A549 (cell line): ENCODE measurements around the gene CTBP2. TPM values are rescaled to one million over a fixed set of nuclear protein-coding genes. Genes with fewer than 3 reads are reported as not detected.

ENCODE experiments used
- ATAC-seq, 2 experiments: fragments of 200-7000 bp in 1 of 2; fragments of >200 bp in 1 of 2; cut with Nextera tagmentation in 1 of 2; cut with Tn5 transposase in 1 of 2; 3 replicates each; pipeline versions ENCODE4 v1.8.0 to v1.9.1; 2018 to 2020; ENCODE audit warnings: mild to moderate bottlenecking in 1 of 2, moderate library complexity in 1 of 2
- CTCF ChIA-PET: fragments of 300-600 bp; sonication (Branson Sonifier 250); formaldehyde crosslinking; extraction: SDS; loops from one replicate; lab custom pipeline; 2021; ENCODE audit warnings: antibody characterized with exemption, inconsistent platforms; lab: Yijun Ruan, JAX
- POLR2A ChIA-PET: fragments of 350-600 bp; formaldehyde crosslinking; extraction: SDS; loops from one replicate; lab custom pipeline; 2021; ENCODE audit warnings: antibody characterized with exemption, inconsistent platforms; lab: Yijun Ruan, JAX
- DNase-seq, 2 experiments: peaks; one replicate each; pipeline versions ENCODE4 v3.0.0 to v3.0.0-alpha.2; 2011 to 2016; ENCODE audit warnings: low read depth in 1 of 2, low spot score in 1 of 2
- FAIRE-seq: peaks from 2 replicates; lab custom pipeline; 2011; peaks lifted over from hg19 to GRCh38; lab: Jason Lieb, UNC
- H3K27ac ChIP-seq, 2 experiments: fragments of >200 bp; sonication (Bioruptor Twin); formaldehyde crosslinking; 3 replicates each; pipeline ENCODE4 v1.5.1; 2016 to 2017
- H3K4me1 ChIP-seq: fragments of >200 bp; sonication (Bioruptor Twin); formaldehyde crosslinking; 3 replicates; pipeline ENCODE4 v1.6.1; 2016
- H3K4me2 ChIP-seq: fragments of >200 bp; sonication (Bioruptor Twin); formaldehyde crosslinking; 3 replicates; pipeline ENCODE4 v1.6.1; 2016
- H3K4me3 ChIP-seq: fragments of >200 bp; sonication (Bioruptor Twin); formaldehyde crosslinking; 3 replicates; pipeline ENCODE4 v1.5.1; 2016
- H3K9me3 ChIP-seq: fragments of >200 bp; sonication (Bioruptor Twin); formaldehyde crosslinking; 3 replicates; pipeline ENCODE4 v1.6.1; 2016
- ATOH8 ChIP-seq: fragments of 250-450 bp; sonication (Bioruptor Pico); IDR thresholded peaks from 2 replicates; pipeline ENCODE4 v1.5.0; 2020; ENCODE audit warnings: low read depth, mild to moderate bottlenecking, moderate library complexity
- BHLHE40 ChIP-seq: IDR thresholded peaks from 2 replicates; pipeline ENCODE4 v1.6.1; 2012; ENCODE audit warnings: low read depth, low read length, inconsistent platforms
- CBX8 ChIP-seq: fragments of 200-600 bp; sonication (generic); IDR thresholded peaks from 2 replicates; pipeline ENCODE4 v1.6.1; 2016
- CHD4 ChIP-seq: fragments of 200-600 bp; sonication (generic); IDR thresholded peaks from 2 replicates; pipeline ENCODE4 v1.6.1; 2016; ENCODE audit warnings: antibody characterized with exemption, mild to moderate bottlenecking, borderline replicate concordance
- CTCF ChIP-seq: fragments of >200 bp; sonication (Bioruptor Twin); formaldehyde crosslinking; IDR thresholded peaks from 3 replicates; pipeline ENCODE4 v1.5.1; 2016
- E2F6 ChIP-seq: IDR thresholded peaks from 2 replicates; pipeline ENCODE4 v1.6.1; 2012; ENCODE audit warnings: low read depth, borderline replicate concordance
- ESRRA ChIP-seq: fragments of 150-350 bp; IDR thresholded peaks from 2 replicates; pipeline ENCODE4 v1.6.1; 2014; ENCODE audit warnings: mild to moderate bottlenecking, low read length, borderline replicate concordance
- FOSB ChIP-seq: fragments of 250-450 bp; sonication (Bioruptor Pico); IDR thresholded peaks from 2 replicates; pipeline ENCODE4 v1.5.0; 2020; ENCODE audit warnings: mild to moderate bottlenecking, moderate library complexity
- FOXS1 ChIP-seq: fragments of 250-450 bp; sonication (Bioruptor Pico); IDR thresholded peaks from 2 replicates; pipeline ENCODE4 v1.5.0; 2020; ENCODE audit warnings: mild to moderate bottlenecking, moderate library complexity
- GATA3 ChIP-seq: IDR thresholded peaks from 2 replicates; pipeline ENCODE4 v1.6.1; 2012; ENCODE audit warnings: borderline replicate concordance
- HEYL ChIP-seq: fragments of 250-450 bp; sonication (Bioruptor Pico); IDR thresholded peaks from 2 replicates; pipeline ENCODE4 v1.8.0; 2021; ENCODE audit warnings: mild to moderate bottlenecking, moderate library complexity
- HMGXB4 ChIP-seq: fragments of 250-450 bp; sonication (Bioruptor Pico); IDR thresholded peaks from 2 replicates; pipeline ENCODE4 v1.5.0; 2021; ENCODE audit warnings: mild to moderate bottlenecking, moderate library complexity, borderline replicate concordance
- HOXA7 ChIP-seq: fragments of 250-450 bp; sonication (Bioruptor Pico); IDR thresholded peaks from 2 replicates; pipeline ENCODE4 v1.5.0; 2020; ENCODE audit warnings: mild to moderate bottlenecking, moderate library complexity
- HOXB5 ChIP-seq: fragments of 250-450 bp; sonication (Bioruptor Pico); IDR thresholded peaks from 2 replicates; pipeline ENCODE4 v1.5.0; 2020; ENCODE audit warnings: mild to moderate bottlenecking, moderate library complexity
- JUNB ChIP-seq: fragments of >200 bp; sonication (Bioruptor Twin); formaldehyde crosslinking; IDR thresholded peaks from 2 replicates; pipeline ENCODE4 v1.6.1; 2016
- MAZ ChIP-seq: fragments of 150-350 bp; IDR thresholded peaks from 2 replicates; pipeline ENCODE4 v1.6.1; 2014; ENCODE audit warnings: antibody characterized with exemption, low read depth, low read length, borderline replicate concordance
- NFE2L2 ChIP-seq: fragments of 150-350 bp; conservative IDR thresholded peaks from 2 replicates; pipeline ENCODE4 v1.6.1; 2014; ENCODE audit warnings: low read length
- POLR2A ChIP-seq: IDR thresholded peaks from 2 replicates; pipeline ENCODE4 v1.6.1; 2012; ENCODE audit warnings: mild to moderate bottlenecking, low read length
- POLR2AphosphoS2 ChIP-seq: conservative IDR thresholded peaks from 2 replicates; pipeline ENCODE4 v1.6.1; 2012; ENCODE audit warnings: low read length, improper control_type of control experiment, inconsistent platforms
- RFX5 ChIP-seq: fragments of 450-650 bp; IDR thresholded peaks from 2 replicates; pipeline ENCODE4 v1.7.1; 2014; ENCODE audit warnings: antibody characterized with exemption, mild to moderate bottlenecking, moderate library complexity
- RNF2 ChIP-seq: fragments of 200-600 bp; sonication (generic); IDR thresholded peaks from 2 replicates; pipeline ENCODE4 v1.6.1; 2016; ENCODE audit warnings: low read depth, mild to moderate bottlenecking, antibody characterized with exemption, moderate library complexity, borderline replicate concordance
- SREBF2 ChIP-seq: fragments of 450-650 bp; IDR thresholded peaks from 2 replicates; pipeline ENCODE4 v1.6.1; 2014; ENCODE audit warnings: mild to moderate bottlenecking, moderate library complexity
- WGBS: methylation state at CpG from one replicate; pipeline ENCODE4 v1.1.6; 2017; ENCODE audit errors: missing lambda C conversion rate; 5-methylcytosine and 5-hydroxymethylcytosine counted together
- polyA plus RNA-seq, 4 experiments: library from polyadenylated mRNA; depleted of rRNA in 3 of 4; stranded (reverse); fragments of >200 nt; fragmentation: RNase III in 1 of 4; extraction: RNeasy Plus Mini Kit Qiagen cat#74134 plus additional on column Dnase treatment in 1 of 4; gene quantifications; 2 replicates in 3 of 4; 3 replicates in 1 of 4; pipeline ENCODE4 v1.2.3, GENCODE V29; 2011 to 2017

CTBP2 gene
- polyA plus RNA-seq, 2 of the 4 experiments (the other 2 are of a cell fraction), result 74.9 to 78.9 TPM

- POLR2A ChIA-PET, result no interaction called here
- H3K9me3 ChIP-seq, result no peaks in the 10 kb centered on the region
- TF ChIP-seq E2F6 (no peak), HOXB5 (no peak), RFX5 (no peak), BHLHE40 (no peak), ESRRA (no peak), NFE2L2 (no peak), CTCF (no peak), HOXA7 (CRISPR knock-in tag) (no peak), HMGXB4 (no peak)
- TF ChIP-seq, all 56 proteins: peak for 0
- Histone ChIP-seq H3K4me1 (peaks cover 11% of the 10 kb centered on the region), H3K4me3 (no peak overlapping the region), H3K4me2 (no peak overlapping the region), H3K27ac (no peak overlapping the region)
- WGBS, result 78% methylated on average over 12 of the region's 12 CpGs
- ATAC-seq, result no peak
- no peak for FAIRE-seq
- CTCF ChIA-PET, result interaction anchor here (1.7 kb wide), 1 partner anchor 23 kb away, joined by 5 read pairs; no protein-coding TSS in a partner anchor
- DNase-seq, result no peak
Observed at GRCh38 chr10:125025341-125025740, 135.0 kb downstream of the CTBP2 start.

GRCh38 chr10:125024497-125025234, 135.7 kb downstream of the CTBP2 start:
- Histone ChIP-seq H3K9me3 (no peaks in the 10 kb centered on the region), H3K27ac (no peak overlapping the region), H3K4me3 (no peak overlapping the region), H3K4me2 (no peak overlapping the region), H3K4me1 (peaks cover 4% of the 10 kb centered on the region)
- 89% methylated on average over 16 of the region's 16 CpGs for WGBS
- ChIA-PET CTCF (interaction anchor here (1.7 kb wide), 1 partner anchor 23 kb away, joined by 5 read pairs; no protein-coding TSS in a partner anchor), POLR2A (no interaction called here)
- ATAC-seq (no peak), DNase-seq (no peak), FAIRE-seq (no peak)
- TF ChIP-seq FOXS1 (no peak), ATOH8 (no peak), HOXA7 (CRISPR knock-in tag) (no peak), FOSB (no peak), GATA3 (no peak), JUNB (no peak), CHD4 (no peak), SREBF2 (no peak), RNF2 (no peak), HEYL (CRISPR knock-in tag) (no peak), POLR2AphosphoS2 (no peak), CBX8 (no peak), MAZ (no peak), POLR2A (no peak), HMGXB4 (no peak), BHLHE40 (no peak)
